T47D (cell line): ENCODE measurements around the gene SIVA1.

Experiments used
- DNase-seq, 2 experiments: peaks; one replicate each; pipeline versions ENCODE4 v3.0.0 to v3.0.0-alpha.2; 2011 to 2012; ENCODE audit warnings: low read depth in 1 of 2, low spot score in 1 of 2
- JUND ChIP-seq: IDR thresholded peaks from 2 replicates; pipeline ENCODE4 v1.6.1; 2012; ENCODE audit warnings: low read depth
- in situ Hi-C: cut with HindIII; loops from 2 replicates; pipeline ENCODE4 v1.10.0; 2016; ENCODE audit warnings: low sequenced_read_pairs, low pct_unique_long_range_greater_than_20kb

SIVA1 gene

DNA sequence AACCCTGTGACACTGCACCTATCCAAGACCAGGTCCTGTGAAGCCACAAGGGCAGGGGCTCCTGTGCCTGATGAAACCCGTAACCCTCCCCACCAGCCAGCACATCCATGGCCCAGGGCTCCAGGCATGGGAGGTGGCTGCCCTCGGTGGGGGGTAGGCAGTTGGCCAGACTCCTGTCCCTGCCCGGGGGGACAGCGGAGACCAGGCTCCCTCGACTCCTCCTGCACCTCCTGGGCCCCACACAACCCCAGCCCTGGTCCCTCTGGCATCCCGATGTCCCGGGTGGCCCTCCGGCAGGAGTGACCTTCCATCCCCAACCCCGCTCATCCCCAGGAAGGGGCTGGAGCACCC is 31.2 kb downstream of the SIVA1 start:
- TF ChIP-seq JUND = no peak
- no peak for DNase-seq
- in situ Hi-C loops = no loop called here

DNA sequence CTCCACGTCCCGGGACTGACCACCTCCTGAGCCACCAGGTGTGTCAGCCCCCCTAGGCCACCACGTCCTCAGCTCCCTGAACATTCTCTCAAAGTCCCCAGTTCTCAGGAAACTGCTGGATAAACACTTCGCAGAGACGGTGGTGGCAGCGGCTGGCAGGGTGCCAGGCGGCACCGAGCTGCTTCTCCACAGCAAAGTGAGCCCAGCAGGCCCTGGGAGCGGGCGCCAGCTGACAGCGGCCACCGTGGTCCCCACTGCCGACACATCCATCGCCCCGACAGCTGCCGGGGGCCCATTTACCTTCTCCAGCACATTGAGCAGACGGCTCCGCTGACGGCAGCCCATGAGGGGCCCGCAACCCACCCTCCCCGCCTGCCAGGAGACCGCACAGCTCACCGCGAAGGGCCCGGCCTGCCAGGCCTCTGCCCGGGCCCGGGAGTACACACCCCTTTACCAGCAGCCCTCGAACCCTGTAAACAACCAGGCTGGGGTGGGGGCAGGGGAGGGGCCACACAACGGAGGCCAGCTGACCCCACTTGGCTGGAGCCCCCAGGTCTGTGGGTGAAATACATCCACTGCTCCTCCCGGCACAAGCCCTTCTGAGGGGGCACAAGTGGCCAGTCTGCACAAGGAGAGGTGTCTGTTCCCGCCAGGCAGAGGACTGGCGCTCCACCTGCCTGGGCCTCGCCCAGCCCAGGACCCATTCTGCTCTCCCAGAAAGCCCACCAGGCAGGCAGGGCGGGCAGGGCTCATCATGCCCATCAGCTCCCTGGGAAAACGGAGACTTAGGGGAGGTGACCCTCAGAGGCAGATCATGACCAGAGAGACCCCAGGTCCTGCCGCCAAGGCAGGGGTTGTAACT is 32.1 kb downstream of the SIVA1 start:
- in situ Hi-C loops = no loop called here
- no peak for DNase-seq
- no peak for TF ChIP-seq JUND

DNA sequence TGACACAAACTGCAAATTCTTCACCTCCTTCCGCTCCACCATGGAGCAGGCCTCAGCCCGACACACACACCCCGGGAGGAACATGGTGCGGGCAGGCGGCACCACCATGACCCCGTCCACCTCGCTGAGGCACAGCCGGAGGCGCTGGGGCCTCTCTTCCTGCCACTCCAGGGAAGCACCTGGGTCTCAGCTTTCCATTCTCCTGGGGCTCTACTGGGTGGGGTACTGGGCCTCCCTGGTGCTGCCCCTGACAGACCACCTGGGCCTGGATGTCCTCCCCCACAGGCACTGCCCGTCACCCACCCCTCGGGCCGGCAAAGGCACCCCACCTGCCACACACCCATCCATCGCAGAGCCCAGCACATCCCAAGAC is 32.7 kb downstream of the SIVA1 start:
- in situ Hi-C loops = no loop called here
- TF ChIP-seq JUND = no peak
- no peak for DNase-seq

DNA sequence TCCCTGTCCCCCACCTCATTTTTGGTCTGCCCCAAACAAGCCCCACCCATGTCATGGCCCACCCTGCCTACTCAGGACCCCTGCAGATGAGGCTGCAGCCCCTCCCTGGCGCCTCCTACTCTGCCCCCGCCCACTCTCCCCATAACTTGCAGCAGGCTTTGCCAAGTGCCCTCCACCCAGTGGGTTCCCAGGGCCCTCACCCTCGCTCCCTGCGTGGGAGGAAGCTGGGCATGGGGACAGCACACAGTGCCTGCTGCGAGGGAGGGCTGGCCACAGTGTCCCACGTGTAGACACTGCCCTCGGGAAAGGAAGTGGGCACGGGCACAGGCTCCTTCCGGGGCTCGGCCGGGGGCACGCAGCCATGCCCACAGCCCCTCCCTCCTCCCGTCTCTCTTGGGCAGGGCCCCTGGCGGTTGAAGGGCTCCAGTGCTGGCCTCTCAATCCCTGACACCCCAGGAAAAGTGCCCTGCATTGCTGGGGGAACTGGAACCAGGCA is 33.2 kb downstream of the SIVA1 start:
- DNase-seq = no peak
- no peak for TF ChIP-seq JUND
- in situ Hi-C loops = no loop called here

DNA sequence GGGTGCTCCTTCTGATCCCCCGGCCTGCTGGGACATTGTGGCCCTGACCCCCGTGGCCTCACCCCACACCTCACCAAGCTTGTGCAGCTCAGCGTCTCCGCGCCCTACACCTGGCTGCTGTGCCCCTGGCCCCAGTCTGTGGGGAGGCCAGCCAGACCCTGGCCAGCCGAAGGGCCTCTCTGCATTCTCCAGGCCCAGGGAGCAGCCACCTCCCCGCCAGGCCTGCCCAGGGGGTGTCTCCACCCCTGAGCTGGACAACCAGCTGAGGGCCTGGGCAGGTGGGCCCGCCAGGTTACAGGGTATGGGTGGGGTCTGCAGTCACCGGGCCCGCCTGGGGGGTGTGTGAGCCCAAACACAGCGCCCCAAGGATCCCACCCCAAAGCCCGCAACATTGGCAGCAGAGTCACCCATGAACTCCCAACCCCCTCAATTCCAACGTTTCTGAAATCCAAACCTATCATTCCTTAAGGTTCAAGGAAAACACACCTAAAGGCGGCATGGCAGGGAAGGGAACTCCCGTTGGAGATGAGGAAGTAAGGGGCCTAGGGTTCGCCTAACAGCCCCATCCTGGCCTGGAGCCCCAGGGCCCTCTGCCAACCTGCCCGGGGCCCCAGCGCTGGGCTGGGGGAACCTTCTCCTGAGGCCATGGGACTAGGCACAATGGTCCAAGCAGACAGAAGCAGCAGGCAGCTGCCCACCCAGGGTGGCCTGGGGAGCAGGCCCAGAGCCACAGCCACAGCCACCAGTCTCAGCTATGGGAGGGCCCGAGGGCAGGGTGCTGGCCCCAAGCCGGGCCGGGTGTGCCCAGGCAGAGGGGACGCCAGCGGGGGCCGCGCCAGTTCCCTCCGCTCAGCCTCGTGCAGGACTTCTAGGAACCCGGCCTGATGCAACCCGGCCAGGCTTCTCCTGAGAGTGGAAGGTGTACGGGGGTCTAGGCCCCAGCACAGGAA is 34.1 kb downstream of the SIVA1 start:
- no peak for DNase-seq
- in situ Hi-C loops = no loop called here
- no peak for TF ChIP-seq JUND

DNA sequence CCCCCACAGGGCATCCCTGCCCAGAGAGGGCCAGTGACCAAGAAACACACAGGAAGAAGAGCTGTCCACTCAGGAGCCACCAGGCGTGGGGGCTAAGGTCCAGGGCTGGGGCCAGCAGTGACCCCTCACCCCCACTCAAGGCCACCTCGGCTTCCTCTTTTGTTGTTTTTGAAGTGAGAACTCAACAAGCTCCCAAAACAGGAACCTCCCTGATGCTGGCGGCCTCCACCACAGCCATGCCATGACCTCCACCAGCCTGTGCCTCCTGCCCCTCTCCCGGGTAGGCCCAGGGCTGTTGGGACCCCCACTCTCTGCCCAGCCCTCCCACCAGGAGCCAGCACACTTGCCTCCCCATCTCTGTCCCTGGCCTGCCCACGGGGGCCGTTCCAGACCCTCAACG is 34.8 kb downstream of the SIVA1 start:
- in situ Hi-C loops = no loop called here
- DNase-seq = no peak
- TF ChIP-seq JUND = no peak

DNA sequence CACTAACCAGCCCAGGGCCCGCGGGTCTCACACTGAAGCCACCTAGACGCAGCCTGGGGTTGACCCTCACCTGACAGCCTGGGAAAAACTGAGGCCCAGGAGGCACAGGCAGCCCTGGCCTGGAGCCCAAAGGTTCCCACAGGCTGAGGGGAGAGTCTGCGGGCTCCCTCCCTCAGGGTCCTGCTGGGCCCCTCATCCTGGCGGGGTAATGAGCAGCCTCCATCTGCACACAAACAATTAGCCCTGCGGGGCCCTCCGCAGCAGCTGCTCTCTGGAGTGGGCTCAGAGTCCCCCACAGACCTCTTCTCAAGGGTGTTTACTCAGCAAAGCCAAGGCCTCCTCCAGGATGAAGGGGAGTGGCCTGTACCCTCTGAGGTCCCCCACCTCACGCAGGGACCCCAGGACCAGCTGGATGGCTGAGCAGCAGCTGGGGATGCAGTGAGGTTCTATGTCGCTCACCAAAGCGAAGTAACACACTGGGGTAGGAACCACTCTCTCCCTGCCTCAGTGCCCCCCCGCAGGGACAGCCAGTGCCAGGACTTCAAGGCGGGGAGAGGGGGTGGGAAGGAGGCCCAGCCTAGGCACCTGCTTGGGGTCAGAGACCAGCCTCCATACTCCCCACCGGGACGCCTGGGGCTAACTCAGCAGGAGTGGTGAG is 35.3 kb downstream of the SIVA1 start:
- in situ Hi-C loops = no loop called here
- no peak for TF ChIP-seq JUND
- no peak for DNase-seq

DNA sequence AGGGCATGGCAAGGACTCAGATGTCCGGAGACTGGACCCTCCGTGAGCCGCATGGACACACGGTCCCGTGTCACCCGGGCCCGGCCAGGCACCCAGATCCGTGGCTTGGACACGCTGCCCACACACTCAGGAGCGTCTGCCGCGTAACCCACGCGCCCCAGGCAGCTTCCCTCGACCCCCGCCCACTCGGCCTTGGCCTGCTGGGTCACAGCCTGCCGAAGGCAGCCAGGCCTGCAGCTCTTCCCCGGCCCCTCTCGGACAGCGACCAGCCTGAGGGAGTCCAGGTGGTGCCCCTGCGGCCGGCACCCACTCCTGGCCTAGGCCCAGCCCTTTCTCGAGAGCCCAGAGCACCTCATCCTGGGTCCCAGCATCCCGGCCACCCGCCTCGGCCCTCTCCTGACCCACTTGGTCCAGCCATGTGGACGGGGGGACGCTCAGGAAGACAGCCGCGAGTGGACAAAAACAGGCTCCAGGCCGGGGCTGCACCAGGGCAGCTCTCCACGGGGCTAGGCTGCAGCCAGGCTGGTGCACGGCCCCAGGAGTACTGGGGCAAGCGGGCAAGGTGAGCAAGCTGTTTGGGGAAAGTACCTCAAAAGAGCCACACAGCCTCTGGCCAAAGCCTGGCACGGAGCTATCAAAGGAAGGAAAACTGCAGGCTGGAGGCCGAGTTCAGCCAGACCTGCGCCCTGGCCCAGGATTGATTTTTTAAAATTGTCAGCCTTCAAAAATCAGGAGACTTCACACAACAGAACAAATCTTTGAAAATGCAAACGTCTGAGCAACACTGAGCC is 36.1 kb downstream of the SIVA1 start:
- in situ Hi-C loops = no loop called here
- DNase-seq = no peak
- no peak for TF ChIP-seq JUND

DNA sequence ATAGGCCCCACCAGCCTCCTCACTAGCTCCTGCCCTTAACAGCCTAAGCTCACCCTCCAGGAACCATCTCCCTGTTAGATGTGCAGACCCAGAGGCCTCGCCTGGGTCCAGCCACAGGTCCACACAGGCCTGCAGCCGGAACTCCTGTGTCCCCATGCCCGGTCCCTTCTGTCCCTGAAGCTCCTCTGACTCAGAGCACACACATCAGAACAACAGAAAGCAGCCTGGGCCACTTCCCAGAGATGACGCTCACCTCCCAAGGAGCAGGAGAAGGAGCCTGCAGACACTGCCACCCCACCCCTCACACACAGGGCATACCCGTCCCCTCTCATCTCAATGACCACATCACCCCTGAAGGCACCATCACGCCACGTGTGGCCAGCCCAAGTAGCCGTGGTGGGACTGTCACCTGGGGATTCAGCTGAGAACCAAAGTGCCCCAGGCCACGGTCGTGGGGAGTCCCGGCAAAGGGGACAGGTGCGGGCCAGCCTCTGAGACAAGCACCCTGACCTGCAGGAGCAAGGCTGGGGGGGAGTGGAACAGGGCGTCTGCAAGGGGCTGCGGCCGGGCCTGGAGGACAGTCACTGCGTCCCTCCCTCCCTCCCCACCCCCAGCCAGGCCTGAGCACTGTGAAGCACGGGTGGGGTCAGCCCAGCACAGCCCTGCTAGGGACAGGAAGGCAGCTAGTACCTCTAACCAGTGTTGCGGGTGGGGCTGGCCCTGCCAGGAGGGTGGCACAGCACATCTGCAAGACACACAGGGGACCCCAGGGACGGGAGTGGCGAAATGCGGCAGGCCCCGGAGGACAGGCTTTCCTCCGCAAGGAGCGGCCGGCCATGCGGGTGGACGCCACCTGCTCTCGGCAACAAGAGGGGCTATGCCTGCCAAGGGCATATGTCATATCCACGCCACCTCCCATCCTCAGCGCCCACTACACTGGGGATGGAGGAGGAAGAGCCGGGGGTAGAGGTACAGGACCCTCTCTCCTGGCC is 37.1 kb downstream of the SIVA1 start:
- in situ Hi-C loops = no loop called here
- no peak for TF ChIP-seq JUND
- no peak for DNase-seq

DNA sequence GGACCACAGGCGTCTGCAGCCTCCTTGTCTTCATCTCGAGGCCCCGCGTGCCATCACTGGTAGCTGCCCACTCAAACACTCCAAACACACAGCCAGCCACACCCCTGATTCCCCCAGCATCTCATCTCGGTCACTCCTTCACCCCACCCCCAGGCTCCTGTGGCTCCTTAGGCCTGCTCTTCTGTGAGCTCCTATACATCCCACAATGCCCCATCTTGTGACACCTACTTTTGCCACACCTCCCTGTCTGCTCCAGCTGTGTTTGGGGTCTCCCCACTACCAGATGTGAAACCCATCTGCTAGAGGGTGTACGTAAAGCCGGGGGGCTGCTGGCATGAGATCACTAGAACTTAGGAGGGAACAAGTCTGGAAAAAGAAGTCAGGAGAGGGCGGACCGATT is 38.5 kb downstream of the SIVA1 start:
- in situ Hi-C loops = no loop called here
- no peak for DNase-seq
- no peak for TF ChIP-seq JUND

DNA sequence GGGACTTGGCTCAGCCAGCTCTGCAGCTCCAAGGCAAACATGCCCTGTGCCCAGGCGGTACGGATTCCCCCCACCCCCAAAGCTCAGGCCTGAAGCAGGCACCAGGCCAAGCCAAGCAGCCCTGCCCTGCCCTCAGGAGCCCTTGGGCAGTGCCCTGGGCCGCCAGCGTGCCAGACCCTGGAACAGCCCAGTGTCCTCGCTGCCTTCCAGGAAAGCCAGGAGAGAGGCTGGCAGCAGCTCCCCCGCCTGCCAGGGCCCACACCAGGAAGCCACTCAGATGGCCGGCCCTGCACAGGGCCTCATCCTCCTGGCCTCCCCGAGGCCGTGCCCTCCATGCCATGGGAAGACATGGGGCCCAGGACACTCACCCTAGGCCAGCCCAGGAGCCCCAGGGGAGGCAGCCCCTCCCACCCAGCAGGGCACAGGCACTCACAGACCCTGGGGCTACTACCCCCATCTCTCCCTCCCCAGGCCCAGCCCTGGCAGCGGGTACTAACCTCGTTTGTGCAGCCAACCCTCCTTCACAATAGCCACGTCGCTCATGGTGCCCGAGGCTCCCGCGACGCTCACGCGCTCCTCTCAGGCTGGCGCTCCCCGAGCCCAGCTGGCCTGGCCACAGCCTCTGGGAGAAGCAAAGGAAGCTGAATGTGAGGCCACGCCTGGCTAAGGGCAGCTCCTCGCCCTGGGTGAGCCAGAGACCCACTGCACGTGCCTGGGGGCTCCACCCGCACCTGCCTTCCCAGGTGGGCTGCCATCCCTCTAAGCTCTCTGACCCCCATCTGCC is 39.3 kb downstream of the SIVA1 start:
- DNase-seq = no peak
- in situ Hi-C loops = no loop called here
- no peak for TF ChIP-seq JUND
